ENCODE results near the gene DLX2. TPM values are rescaled to one million over a fixed set of nuclear protein-coding genes. Genes with fewer than 3 reads are reported as not detected.

DLX2 gene
- total and polyA plus RNA-seq, 9 donors: 0.12 TPM; not detected in 8

DNA sequence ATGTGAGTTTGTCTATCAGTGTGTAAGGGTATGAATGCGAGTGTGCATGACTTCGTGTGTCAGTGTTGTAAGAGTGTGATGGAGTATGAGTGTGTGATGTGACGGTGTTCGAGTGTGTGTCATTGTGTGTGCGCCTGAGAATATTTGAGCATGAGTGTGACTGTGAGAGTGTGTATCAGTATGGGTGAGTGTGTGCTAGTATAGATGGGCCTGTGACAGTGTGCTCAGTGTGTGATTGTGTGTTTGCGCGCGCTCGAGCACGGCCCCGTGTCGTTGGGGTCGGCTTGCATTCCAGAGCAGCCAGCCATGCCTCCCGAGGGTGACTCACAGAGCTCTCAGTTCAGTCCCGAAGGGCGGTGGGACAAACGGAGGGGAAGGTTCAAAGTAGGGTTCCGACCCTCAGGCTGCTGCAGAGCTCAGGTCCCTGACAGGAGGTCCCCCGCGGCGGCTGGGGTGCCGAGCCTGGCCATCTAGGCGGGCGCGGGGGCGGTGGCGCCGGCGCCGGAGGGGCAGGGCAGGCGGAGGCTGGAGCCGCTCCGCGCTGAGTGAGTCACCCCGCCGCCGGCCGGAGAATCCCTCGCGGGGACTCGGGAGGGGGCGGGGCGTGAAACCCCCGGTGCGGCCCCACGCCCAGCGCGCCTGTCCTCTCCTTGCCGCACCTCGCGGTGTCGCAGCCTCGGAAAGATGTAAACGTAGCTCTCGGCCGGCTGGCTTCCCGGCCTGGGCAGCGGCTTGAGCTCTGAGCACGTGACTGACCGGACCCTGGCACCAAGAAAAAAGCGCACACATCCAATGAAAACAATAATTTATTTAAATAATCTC lies 3.8 kb downstream of the DLX2 start:
- Histone ChIP-seq H3K27ac (no peak overlapping the region), H3K36me3 (no peaks in the 10 kb centered on the region), H3K27me3 (peaks cover 15% of the 10 kb centered on the region), H3K4me3 (peak overlapping the region; percentile 2), H3K9me3 (no peaks in the 10 kb centered on the region), H3K4me1 (ENCODE audit: insufficient read depth) (peaks cover 24% of the 10 kb centered on the region)
- peak in 3 of 5 donors; percentile 43 to 65 (median 47) for DNase-seq
- 6 to 11% (median 7%) methylated on average over 33 to 61 of the region's 61 CpGs for WGBS, 3 donors
- TF ChIP-seq POLR2A (IDR thresholded peaks at IDR 0.05) (no peak), EP300 (IDR thresholded peaks at IDR 0.05) (no peak)
- TF ChIP-seq, protein P1, sequence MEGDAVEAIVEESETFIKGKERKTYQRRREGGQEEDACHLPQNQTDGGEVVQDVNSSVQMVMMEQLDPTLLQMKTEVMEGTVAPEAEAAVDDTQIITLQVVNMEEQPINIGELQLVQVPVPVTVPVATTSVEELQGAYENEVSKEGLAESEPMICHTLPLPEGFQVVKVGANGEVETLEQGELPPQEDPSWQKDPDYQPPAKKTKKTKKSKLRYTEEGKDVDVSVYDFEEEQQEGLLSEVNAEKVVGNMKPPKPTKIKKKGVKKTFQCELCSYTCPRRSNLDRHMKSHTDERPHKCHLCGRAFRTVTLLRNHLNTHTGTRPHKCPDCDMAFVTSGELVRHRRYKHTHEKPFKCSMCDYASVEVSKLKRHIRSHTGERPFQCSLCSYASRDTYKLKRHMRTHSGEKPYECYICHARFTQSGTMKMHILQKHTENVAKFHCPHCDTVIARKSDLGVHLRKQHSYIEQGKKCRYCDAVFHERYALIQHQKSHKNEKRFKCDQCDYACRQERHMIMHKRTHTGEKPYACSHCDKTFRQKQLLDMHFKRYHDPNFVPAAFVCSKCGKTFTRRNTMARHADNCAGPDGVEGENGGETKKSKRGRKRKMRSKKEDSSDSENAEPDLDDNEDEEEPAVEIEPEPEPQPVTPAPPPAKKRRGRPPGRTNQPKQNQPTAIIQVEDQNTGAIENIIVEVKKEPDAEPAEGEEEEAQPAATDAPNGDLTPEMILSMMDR (IDR thresholded peaks at IDR 0.05): no peak
- intact Hi-C loops (cut with DNase I): loop anchor here in 1 of 4 donors (10.0 kb wide), 1 partner anchor 404 kb away; no protein-coding TSS in a partner anchor

DNA sequence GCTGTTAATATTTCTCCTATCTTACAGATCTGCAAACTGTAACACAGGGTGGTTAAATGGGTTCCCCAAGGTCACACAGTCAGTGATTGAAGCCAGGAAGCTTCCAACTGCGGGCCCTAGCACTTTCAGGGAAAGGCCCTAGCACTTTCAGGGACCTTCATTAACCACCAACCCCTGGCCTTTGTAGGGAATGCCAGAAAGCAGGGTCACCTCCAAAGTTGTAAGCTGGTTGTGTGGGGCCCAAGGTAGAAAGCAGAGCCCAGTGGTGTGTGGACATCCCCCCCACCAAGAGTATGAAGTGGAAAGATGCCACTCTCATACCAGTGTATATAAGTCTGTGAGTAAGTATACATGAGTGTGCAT lies 4.4 kb downstream of the DLX2 start:
- H3K27ac ChIP-seq: no peak overlapping the region
- TF ChIP-seq POLR2A (IDR thresholded peaks at IDR 0.05) (no peak), EP300 (IDR thresholded peaks at IDR 0.05) (no peak)
- TF ChIP-seq, protein P1 (IDR thresholded peaks at IDR 0.05): no peak
- peaks cover 24% of the 10 kb centered on the region for H3K4me1 ChIP-seq (ENCODE audit: insufficient read depth)
- 60 to 83% (median 79%) methylated on average over 1 of the region's 1 CpG for WGBS, 3 donors
- no peak for DNase-seq
- peaks cover 15% of the 10 kb centered on the region for H3K27me3 ChIP-seq
- no peaks in the 10 kb centered on the region for H3K9me3 ChIP-seq
- H3K4me3 ChIP-seq: no peak overlapping the region
- no peaks in the 10 kb centered on the region for H3K36me3 ChIP-seq
- intact Hi-C loops (cut with DNase I): loop anchor here in 1 of 4 donors (10.0 kb wide), 1 partner anchor 403 kb away; no protein-coding TSS in a partner anchor

DNA sequence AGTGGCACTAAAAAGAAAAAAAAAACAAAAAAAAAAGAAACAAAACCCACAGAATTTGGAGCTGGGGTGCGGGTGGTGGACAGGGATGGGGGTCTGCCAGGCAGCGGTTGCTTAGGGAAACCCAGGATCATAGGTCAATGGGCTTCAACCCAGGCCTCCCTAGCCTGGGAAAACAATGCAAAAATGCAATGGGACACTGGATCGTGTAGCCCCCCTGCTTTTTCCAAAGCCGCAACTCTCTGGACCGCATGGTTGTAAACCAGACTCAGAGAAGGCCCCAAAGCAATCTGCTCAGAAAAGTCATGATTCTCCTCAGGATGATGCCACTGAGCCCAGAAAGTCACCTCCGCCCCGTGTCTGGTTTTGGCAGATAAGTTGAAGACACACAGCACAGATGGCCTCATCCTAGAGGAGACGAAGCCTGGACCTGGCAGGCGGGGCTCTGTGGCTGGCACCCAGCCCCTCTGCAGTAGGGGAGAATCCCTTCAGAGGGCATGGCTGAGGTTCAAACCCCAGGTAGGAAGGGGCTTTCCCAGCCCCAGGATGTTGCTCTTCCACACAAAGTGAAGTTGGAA lies 5.1 kb downstream of the DLX2 start:
- 45 to 52% (median 52%) methylated on average over 9 of the region's 9 CpGs for WGBS, 3 donors
- H3K36me3 ChIP-seq: no peaks in the 10 kb centered on the region
- H3K4me3 ChIP-seq: no peak overlapping the region
- intact Hi-C loops (cut with DNase I): loop anchor here in 1 of 4 donors (10.0 kb wide), 1 partner anchor 403 kb away; no protein-coding TSS in a partner anchor
- peaks cover 20% of the 10 kb centered on the region for H3K27me3 ChIP-seq
- no peak for DNase-seq
- H3K4me1 ChIP-seq (ENCODE audit: insufficient read depth): peaks cover 21% of the 10 kb centered on the region
- no peak overlapping the region for H3K27ac ChIP-seq
- no peaks in the 10 kb centered on the region for H3K9me3 ChIP-seq
- TF ChIP-seq, protein P1 (IDR thresholded peaks at IDR 0.05): no peak
- TF ChIP-seq EP300 (IDR thresholded peaks at IDR 0.05): no peak
- no peak for TF ChIP-seq POLR2A (IDR thresholded peaks at IDR 0.05)

DNA sequence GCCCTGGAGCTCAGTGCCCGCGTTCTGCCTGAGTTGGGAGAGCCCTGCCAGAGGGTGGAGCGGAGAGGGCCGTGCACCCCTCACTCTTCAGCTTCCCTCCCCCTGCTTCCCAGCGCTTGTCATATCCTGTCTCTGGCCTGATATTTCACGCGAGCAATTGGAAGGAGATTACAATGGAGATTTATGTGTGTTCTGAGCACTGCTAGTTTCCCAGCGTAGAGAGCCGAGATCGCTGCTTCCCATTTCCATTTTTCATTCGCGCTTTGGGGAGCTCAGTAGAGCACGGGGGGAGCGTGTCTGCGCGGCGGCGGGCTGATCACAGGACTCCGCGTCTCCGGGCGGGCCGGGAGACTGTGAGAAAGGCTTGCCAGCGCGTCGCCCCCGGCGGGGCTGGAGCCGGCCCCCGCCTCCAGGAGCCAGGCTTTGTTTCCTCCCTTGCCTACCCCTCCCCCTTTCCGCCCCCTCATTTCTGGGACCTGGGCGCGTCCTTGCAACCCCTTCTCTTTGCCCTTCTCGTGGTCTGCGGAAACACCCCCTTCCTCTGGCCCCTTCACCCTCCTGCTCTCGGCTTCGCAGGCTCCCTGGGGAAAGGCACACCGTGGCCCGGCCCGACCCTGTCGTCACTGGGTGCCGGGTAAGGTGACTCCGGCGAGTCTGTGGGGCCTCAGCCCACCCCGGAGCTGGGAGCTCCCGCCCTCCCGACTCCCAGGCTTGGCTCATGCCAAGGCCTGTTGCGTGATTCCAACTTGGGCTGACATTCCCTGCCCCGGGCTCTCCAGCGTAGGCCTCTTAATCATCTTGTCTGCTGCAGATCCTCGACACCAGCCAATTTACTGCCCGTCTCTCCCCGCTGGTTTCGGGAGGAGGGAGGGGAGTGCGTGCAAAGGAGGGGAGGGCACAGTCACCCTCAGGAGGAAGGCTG lies 5.8 kb downstream of the DLX2 start:
- peak in 1 of 5 donors; percentile 14 for DNase-seq
- intact Hi-C loops (cut with DNase I): loop anchor here in 1 of 4 donors (10.0 kb wide), 1 partner anchor 402 kb away; no protein-coding TSS in a partner anchor
- Histone ChIP-seq H3K9me3 (no peaks in the 10 kb centered on the region), H3K4me1 (ENCODE audit: insufficient read depth) (peaks cover 17% of the 10 kb centered on the region), H3K36me3 (no peaks in the 10 kb centered on the region), H3K27ac (no peak overlapping the region), H3K27me3 (peaks cover 21% of the 10 kb centered on the region), H3K4me3 (no peak overlapping the region)
- TF ChIP-seq, protein P1 (IDR thresholded peaks at IDR 0.05): no peak
- TF ChIP-seq EP300 (IDR thresholded peaks at IDR 0.05): no peak
- no peak for TF ChIP-seq POLR2A (IDR thresholded peaks at IDR 0.05)
- 3 to 4% (median 3%) methylated on average over 48 to 55 of the region's 55 CpGs for WGBS, 3 donors
